ENCODE data around the gene UQCR10.

UQCR10 gene

GRCh38 chr22:29772170-29772641, 5.0 kb downstream of the UQCR10 start:
- no peak for TF ChIP-seq CSDC2 (CRISPR knock-in tag; IDR thresholded peaks at IDR 0.05)
- peak; percentile 91 for ATAC-seq

- TF ChIP-seq BACH2 (CRISPR knock-in tag; IDR thresholded peaks at IDR 0.05; ENCODE audit: borderline replicate concordance) (no peak), ZC3H10 (CRISPR knock-in tag; IDR thresholded peaks at IDR 0.05) (no peak), PPARA (CRISPR knock-in tag; IDR thresholded peaks at IDR 0.05; ENCODE audit: borderline replicate concordance) (no peak), ZNF70 (CRISPR knock-in tag; IDR thresholded peaks at IDR 0.05) (no peak), PATZ1 (CRISPR knock-in tag; IDR thresholded peaks at IDR 0.05; ENCODE audit: borderline replicate concordance) (no peak), POU6F1 (CRISPR knock-in tag; IDR thresholded peaks at IDR 0.05; ENCODE audit: borderline replicate concordance, low read depth) (no peak), GLIS3 (CRISPR knock-in tag; IDR thresholded peaks at IDR 0.05) (no peak), CSRNP3 (CRISPR knock-in tag; IDR thresholded peaks at IDR 0.05) (no peak), CREB5 (CRISPR knock-in tag; IDR thresholded peaks at IDR 0.05; ENCODE audit: low read depth) (no peak)
- TF ChIP-seq, protein P1, sequence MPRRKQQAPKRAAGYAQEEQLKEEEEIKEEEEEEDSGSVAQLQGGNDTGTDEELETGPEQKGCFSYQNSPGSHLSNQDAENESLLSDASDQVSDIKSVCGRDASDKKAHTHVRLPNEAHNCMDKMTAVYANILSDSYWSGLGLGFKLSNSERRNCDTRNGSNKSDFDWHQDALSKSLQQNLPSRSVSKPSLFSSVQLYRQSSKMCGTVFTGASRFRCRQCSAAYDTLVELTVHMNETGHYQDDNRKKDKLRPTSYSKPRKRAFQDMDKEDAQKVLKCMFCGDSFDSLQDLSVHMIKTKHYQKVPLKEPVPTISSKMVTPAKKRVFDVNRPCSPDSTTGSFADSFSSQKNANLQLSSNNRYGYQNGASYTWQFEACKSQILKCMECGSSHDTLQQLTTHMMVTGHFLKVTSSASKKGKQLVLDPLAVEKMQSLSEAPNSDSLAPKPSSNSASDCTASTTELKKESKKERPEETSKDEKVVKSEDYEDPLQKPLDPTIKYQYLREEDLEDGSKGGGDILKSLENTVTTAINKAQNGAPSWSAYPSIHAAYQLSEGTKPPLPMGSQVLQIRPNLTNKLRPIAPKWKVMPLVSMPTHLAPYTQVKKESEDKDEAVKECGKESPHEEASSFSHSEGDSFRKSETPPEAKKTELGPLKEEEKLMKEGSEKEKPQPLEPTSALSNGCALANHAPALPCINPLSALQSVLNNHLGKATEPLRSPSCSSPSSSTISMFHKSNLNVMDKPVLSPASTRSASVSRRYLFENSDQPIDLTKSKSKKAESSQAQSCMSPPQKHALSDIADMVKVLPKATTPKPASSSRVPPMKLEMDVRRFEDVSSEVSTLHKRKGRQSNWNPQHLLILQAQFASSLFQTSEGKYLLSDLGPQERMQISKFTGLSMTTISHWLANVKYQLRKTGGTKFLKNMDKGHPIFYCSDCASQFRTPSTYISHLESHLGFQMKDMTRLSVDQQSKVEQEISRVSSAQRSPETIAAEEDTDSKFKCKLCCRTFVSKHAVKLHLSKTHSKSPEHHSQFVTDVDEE (CRISPR knock-in tag; IDR thresholded peaks at IDR 0.05), result no peak
- peak; percentile 72 for ATAC-seq
Measured at GRCh38 chr22:29773233-29773632, 6.1 kb downstream of the UQCR10 start.

- TF ChIP-seq OSR1 (CRISPR knock-in tag; IDR thresholded peaks at IDR 0.05), result no peak
- TF ChIP-seq TCF4 (CRISPR knock-in tag; IDR thresholded peaks at IDR 0.05; ENCODE audit: borderline replicate concordance), result no peak
- TF ChIP-seq CSDC2 (CRISPR knock-in tag; IDR thresholded peaks at IDR 0.05), result no peak
- TF ChIP-seq CSRNP3 (CRISPR knock-in tag; IDR thresholded peaks at IDR 0.05), result no peak
- no peak for TF ChIP-seq RARB (CRISPR knock-in tag; IDR thresholded peaks at IDR 0.05)
- TF ChIP-seq SNAI2 (CRISPR knock-in tag; IDR thresholded peaks at IDR 0.05), result no peak
- no peak for TF ChIP-seq TOX (CRISPR knock-in tag; IDR thresholded peaks at IDR 0.05; ENCODE audit: borderline replicate concordance)
- no peak for TF ChIP-seq ZNF565 (CRISPR knock-in tag; conservative IDR thresholded peaks at IDR 0.05; ENCODE audit: low read depth)
- TF ChIP-seq, protein P1 (CRISPR knock-in tag; IDR thresholded peaks at IDR 0.05), result no peak
- TF ChIP-seq ESRRG (CRISPR knock-in tag; IDR thresholded peaks at IDR 0.05), result no peak
- ATAC-seq, result no peak
Measured at GRCh38 chr22:29780220-29780619, 13.1 kb downstream of the UQCR10 start.

Data from SK-N-SH treated with all-trans-retinoic acid at 6 μM for 48 hours (cell line).